Cardiac fibroblast (primary cell): Measurements from ENCODE around the gene RMDN3.

Source experiments
- DNase-seq, 2 donors: peaks; one replicate each; pipeline versions ENCODE4 v3.0.0 to v3.0.0-alpha.2; 2010; ENCODE audit warnings: low read depth in 2 of 2
- H3K4me3 ChIP-seq, 2 donors: replicated peaks in 1 of 2; 1 replicate in 1 of 2; 2 replicates in 1 of 2; pipeline ENCODE4 v1.5.1; 2011; ENCODE audit warnings: low read depth in 2 of 2, low read length in 2 of 2, mild to moderate bottlenecking in 2 of 2, moderate library complexity in 1 of 2
- TF ChIP-seq, protein P1 (sequence below): IDR thresholded peaks from one replicate; pipeline ENCODE4 v1.5.1; 2011; ENCODE audit warnings: low read depth, mild to moderate bottlenecking, low read length, inconsistent platforms

The RMDN3 gene

DNA sequence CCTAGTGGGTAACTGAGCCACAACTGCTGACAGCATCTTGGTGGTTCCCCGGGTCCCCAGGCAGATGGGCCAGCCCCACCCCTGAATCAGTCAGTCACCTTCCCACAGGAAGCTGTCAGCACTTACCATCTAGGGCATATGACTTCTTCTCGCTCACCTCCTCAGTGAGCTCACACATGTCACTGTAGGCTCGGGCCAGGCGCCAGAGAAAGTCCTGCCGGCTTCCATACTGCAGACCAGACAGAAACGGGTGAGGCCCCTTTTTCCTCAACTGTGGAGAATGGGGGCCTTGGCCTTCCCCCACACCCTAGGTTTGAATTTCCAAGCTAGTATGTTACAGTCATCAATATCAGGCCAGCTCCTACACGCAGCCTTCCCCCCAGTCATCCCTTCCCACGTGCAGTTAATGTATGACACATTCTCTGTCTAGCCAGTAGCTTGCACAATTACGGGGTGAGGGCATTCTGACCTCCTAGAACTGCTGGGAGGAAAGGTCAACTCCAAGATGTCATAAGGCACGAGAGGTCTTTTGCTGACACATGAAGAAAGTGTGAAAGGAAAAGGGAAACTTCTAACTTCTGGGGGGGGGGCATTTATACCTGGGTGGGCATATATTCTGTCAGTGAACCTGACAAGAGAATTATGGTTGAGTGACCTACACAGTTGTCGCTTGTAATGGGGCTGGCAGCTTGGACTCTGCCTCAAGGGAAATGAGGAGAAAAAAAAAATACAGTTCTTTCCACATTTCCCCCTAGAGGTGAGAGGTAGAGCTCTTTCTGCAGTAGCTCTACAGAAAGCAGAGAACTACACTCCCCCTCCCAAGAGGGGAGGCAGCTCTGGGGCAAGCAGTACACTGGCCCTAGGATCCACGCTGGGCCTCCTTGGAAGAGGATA, 10.9 kb downstream of the RMDN3 start:
- no peak overlapping the region for H3K4me3 ChIP-seq
- TF ChIP-seq, protein P1, sequence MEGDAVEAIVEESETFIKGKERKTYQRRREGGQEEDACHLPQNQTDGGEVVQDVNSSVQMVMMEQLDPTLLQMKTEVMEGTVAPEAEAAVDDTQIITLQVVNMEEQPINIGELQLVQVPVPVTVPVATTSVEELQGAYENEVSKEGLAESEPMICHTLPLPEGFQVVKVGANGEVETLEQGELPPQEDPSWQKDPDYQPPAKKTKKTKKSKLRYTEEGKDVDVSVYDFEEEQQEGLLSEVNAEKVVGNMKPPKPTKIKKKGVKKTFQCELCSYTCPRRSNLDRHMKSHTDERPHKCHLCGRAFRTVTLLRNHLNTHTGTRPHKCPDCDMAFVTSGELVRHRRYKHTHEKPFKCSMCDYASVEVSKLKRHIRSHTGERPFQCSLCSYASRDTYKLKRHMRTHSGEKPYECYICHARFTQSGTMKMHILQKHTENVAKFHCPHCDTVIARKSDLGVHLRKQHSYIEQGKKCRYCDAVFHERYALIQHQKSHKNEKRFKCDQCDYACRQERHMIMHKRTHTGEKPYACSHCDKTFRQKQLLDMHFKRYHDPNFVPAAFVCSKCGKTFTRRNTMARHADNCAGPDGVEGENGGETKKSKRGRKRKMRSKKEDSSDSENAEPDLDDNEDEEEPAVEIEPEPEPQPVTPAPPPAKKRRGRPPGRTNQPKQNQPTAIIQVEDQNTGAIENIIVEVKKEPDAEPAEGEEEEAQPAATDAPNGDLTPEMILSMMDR: no peak

DNA sequence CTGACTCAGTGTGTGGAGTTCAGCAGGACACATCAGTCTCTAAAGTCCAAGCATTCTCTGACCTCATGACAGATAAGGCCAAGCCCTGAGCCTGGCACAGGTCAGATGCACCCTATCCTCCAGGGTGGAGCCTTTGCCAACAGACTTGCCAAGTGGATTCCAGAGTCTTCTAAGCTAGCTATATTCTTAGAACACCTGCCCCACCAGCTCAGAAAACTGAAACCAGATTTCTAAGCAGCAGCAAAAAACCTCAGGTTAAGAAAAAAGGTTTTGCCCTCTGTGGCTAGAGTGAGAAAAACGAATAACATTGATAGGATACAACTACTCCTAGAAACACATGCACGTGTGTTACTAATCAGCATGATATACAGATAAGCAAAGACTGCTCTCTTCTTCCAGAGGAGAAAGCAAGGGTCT, 11.6 kb downstream of the RMDN3 start:
- TF ChIP-seq, protein P1: no peak
- DNase-seq: no peak
- no peak overlapping the region for H3K4me3 ChIP-seq

More for the DNA sequence above, 10.9 kb downstream of the RMDN3 start:
- peak; percentile 70 to 91 for DNase-seq

DNA sequence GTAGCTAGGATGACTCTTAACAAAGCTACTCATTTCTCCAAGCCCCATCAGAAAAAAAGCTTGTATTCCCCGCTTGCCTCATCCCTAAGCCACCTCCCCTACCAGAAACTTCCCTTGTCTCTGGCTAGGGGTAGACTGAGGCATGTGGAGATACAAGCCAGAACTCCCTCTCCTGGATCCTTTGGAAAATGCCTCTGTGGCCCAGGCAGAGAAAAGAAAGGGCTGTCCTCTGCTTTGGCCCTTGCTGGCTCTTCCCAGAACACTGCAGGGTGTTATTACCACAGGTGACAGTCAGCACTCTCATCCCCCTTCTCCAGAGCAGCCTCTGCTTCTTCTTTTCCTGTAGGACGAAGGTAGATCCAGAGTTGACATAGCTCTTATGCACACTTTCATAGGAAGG, 15.2 kb downstream of the RMDN3 start:
- no peak overlapping the region for H3K4me3 ChIP-seq
- TF ChIP-seq, protein P1: no peak
- no peak for DNase-seq

DNA sequence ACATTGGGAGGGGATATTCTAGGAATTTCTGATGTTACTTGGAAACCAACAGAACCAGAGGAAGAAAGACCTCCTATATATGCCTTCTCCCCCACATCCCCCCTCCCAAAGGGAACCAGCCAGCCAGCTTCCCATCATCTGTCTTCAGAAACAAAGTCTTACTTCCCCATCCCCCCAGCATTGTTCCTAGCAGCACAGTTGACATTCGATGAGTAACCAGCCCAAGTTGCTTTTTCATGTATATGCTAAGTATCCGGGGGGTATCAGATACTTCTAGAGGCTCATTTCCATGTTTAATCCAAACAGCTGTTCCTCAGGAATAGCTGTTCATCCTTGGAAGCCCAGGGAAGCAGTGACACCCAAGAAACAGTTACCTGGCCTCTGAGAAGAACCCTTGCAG, 16.0 kb downstream of the RMDN3 start:
- DNase-seq: no peak
- TF ChIP-seq, protein P1: no peak
- no peak overlapping the region for H3K4me3 ChIP-seq

DNA sequence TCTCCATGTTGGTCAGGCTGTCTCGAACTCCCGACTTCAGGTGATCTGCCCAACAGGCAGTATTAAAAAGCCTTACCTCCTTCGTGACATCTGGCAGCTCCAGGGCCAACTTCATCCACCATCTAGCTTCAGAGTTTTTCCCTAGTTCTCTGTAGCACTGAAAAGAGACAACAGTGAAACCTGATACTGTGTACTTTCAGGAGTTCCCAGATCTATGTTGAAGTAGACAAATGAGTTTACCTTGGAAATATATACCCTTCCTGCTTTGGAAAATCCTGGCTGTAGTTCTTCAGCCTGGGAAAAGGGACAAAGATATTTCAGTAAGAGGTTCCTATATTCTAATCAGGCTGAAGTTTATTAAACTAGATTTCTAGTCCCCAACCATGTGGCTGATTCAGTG, 18.0 kb downstream of the RMDN3 start:
- no peak overlapping the region for H3K4me3 ChIP-seq
- DNase-seq: no peak
- TF ChIP-seq, protein P1: no peak

DNA sequence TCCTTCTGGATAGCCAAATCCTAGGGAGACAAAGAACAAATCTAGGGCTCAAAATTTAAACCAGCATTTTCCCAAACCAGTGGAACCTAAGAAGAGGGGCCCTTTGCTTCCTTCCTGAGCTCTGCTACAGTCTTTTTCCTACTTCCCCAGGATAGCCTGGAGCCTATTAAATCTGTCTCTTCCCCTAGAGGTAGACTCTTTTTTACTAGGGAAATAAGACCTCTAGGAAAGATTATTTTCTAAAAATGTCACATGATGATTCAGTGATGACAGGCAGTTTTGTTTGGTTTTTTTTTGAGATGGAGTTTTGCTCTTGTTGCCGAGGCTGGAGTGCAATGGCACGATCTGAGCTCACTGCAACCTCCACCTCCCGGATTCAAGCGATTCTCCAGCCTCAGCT, 18.5 kb downstream of the RMDN3 start:
- TF ChIP-seq, protein P1: no peak
- no peak overlapping the region for H3K4me3 ChIP-seq
- no peak for DNase-seq

- peak; percentile 45 for DNase-seq
- TF ChIP-seq, protein P1: no peak
- H3K4me3 ChIP-seq: no peak overlapping the region
Measured at GRCh38 chr15:40731034-40731433, 24.0 kb downstream of the RMDN3 start.
